Fibroblast of lung (primary cell): ENCODE data around the gene PPP4R2.

Source experiments
- EZH2 ChIP-seq: IDR thresholded peaks from 2 replicates; pipeline ENCODE4 v1.5.1; 2012; ENCODE audit warnings: low read length, control low read depth, mild to moderate bottlenecking; ENCODE audit errors: missing control alignments
- TF ChIP-seq, protein P1 (sequence below), 2 donors: IDR thresholded peaks in 1 of 2; conservative IDR thresholded peaks in 1 of 2; 1 replicate in 1 of 2; 2 replicates in 1 of 2; pipeline ENCODE4 v1.5.1; 2011 to 2012; ENCODE audit warnings: low read length in 2 of 2, control low read depth in 1 of 2, inconsistent platforms in 1 of 2, low read depth in 1 of 2, mild to moderate bottlenecking in 1 of 2

DNA sequence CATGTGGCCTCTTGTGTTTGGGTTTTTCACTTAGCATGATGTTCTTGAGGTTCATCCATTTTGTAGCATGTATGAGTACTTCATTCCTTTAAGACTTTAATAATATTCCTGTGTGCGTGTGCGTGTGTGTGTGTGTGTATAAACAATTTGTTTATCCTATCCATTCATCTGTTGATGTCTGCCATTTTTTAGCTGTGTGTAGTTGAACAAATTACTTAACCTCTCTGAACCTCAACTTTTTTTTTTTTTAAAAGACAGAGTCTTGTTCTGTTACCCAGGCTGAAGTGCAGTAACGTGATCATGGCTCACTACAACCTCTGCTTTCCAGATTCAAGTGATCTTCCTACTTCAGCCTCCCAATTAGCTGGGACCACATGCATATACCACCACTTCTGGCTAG lies 112.1 kb downstream of the PPP4R2 start:
- TF ChIP-seq, protein P1, sequence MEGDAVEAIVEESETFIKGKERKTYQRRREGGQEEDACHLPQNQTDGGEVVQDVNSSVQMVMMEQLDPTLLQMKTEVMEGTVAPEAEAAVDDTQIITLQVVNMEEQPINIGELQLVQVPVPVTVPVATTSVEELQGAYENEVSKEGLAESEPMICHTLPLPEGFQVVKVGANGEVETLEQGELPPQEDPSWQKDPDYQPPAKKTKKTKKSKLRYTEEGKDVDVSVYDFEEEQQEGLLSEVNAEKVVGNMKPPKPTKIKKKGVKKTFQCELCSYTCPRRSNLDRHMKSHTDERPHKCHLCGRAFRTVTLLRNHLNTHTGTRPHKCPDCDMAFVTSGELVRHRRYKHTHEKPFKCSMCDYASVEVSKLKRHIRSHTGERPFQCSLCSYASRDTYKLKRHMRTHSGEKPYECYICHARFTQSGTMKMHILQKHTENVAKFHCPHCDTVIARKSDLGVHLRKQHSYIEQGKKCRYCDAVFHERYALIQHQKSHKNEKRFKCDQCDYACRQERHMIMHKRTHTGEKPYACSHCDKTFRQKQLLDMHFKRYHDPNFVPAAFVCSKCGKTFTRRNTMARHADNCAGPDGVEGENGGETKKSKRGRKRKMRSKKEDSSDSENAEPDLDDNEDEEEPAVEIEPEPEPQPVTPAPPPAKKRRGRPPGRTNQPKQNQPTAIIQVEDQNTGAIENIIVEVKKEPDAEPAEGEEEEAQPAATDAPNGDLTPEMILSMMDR (conservative IDR thresholded peaks at IDR 0.05 in 1 of 2, IDR thresholded peaks at IDR 0.05 in 1 of 2; ENCODE audit: low read depth in 1 of 2, low read length in 2 of 2) = no peak
- TF ChIP-seq EZH2 = no peak
